Activated CD4-positive, CD25-positive, alpha-beta regulatory T cell treated with anti-CD3 and anti-CD28 coated beads, Interleukin-2, amount 50 U/mL, for 72 hours (primary cell): Measurements from ENCODE around the gene MTA1.

Experiments
- DNase-seq: peaks from one replicate; pipeline ENCODE4 v3.0.0; 2021

Gene MTA1

GRCh38 chr14:105447651-105448640, 28.3 kb downstream of the MTA1 start:
- DNase-seq: no peak

- peak; percentile 63 for DNase-seq
Observed at GRCh38 chr14:105448706-105449111, 29.1 kb downstream of the MTA1 start.

GRCh38 chr14:105449276-105450122, 29.9 kb downstream of the MTA1 start:
- DNase-seq: no peak

- DNase-seq: no peak
Observed at GRCh38 chr14:105450123-105450505, 30.5 kb downstream of the MTA1 start.

DNA sequence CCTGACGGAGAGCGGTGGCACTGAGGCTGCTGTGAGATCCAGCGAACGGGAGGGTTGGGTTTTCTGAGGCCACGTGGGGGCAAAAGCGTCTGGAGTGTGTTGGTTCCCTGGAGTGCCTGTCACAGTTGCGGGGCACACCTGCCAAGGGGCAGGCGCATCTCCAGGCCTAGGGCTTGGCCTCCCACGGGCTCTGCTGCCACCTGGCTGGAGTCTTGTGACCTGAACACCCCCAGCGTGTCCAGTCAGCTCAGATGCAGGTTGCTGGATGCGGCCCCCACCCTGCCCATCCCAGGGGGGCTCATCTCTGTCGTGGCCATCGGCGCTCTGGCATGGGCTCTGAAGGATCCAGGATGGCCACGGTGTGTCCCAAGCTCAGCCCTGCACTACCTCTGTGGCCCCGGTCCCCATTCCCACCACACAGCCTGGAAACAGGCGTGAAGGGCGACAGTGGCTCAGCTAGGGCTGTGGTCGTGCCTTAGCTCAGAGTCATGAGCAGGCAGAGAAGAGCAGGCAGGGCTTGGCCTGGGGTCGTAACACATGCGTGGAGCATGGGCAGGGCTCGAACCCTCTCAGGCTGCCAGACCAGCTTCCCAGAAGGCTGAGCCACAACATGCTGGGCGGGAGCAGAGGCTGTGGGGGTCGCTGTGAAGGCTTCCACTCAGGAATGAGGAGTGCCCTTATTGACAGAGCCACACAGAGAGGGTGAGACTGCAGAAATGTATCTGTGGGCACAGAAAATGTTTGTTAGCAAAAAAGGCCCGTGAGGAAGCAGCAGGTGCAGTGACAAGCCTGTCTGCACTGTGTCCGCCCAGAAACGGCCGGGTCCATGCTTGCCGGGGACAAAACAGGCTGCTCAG, 31.5 kb downstream of the MTA1 start:
- no peak for DNase-seq

- DNase-seq: no peak
Observed at GRCh38 chr14:105452963-105453362, 33.3 kb downstream of the MTA1 start.

DNA sequence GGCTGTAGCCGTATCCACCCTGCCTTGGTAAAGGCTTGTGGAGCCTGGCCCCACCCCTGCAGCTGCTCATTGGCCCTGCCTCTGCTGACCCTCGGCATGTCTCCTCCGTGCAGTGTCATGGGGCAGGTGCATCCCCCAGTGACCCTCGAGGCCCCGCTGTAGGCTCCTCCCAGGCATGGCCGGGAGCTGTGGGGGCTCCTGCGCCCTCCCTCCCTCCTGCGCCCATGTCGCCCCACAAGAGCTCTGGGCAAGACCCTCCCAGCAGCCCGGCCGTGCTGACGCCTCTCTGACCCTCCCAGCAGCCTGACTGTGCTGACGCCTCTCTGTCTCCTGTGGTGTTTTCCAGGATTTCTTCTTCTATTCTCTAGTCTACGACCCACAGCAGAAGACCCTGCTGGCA, 34.2 kb downstream of the MTA1 start:
- DNase-seq: no peak

DNA sequence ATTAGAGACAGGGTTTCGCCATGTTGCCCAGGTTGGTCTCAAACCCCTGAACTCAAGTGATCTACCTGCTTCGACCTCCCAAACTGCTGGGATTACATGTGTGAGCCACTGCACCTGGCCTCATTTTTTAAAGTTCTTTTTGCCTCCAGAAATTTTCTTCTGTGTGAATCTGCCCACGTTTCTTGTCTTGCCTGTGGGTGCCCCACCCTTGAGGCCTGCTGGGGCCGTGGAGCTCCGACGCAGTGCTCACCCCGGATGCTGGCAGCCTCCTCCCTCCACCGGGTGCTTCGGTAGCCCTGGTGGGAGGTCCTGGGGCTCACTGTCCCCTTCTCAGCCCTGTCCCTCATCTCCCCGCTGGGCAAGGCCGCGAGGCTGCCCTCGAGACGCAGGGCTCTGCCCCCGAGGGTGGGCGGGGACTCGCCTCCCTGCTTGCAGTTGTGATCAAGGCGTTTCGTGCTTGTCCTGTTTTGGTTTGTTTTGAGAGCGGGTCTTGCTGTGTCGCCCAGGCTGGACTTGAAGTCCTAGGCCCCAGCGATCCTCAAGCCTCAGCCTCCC, 35.5 kb downstream of the MTA1 start:
- no peak for DNase-seq

- DNase-seq: no peak
Observed at GRCh38 chr14:105455766-105456660, 36.4 kb downstream of the MTA1 start.

- no peak for DNase-seq
Observed at GRCh38 chr14:105456736-105457617, 37.4 kb downstream of the MTA1 start.

- no peak for DNase-seq
Observed at GRCh38 chr14:105458010-105458409, 38.4 kb downstream of the MTA1 start.

DNA sequence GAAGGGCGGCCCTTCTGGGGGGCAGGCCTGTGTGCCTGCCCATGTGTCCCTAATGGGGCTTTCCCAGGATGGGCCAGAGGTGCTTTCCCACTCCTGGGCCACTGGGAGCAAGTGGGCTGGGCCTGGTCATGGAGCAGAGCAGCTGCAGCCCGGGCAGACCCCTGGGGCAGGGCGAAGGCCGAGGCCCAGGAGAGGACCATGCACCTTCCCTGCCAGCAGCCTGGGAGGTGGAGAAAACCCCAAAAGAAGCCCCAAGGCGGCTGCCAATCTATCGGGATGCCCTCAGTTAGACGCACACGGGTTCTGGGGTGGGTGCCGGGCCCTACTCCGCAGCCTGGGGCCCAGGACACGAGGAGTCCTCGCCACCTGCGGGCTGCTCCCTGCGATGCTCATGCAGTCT, 38.9 kb downstream of the MTA1 start:
- DNase-seq: no peak

DNA sequence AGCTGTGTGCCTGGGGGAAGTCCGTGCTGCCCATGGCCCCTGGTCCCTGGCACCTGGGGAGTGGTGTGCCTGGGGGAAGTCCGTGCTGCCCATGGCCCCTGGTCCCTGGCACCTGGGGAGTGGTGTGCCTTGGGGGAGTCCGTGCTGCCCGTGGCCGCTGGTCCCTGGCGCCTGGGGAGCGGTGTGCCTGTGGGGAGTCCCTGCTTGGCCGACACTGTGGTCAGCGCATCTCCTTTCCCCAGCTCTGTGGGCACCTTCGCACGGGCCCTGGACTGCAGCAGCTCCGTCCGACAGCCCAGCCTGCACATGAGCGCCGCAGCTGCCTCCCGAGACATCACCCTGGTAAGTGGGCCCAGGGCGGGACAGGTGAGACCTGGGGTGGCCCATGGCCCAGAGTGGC, 40.5 kb downstream of the MTA1 start:
- no peak for DNase-seq

DNA sequence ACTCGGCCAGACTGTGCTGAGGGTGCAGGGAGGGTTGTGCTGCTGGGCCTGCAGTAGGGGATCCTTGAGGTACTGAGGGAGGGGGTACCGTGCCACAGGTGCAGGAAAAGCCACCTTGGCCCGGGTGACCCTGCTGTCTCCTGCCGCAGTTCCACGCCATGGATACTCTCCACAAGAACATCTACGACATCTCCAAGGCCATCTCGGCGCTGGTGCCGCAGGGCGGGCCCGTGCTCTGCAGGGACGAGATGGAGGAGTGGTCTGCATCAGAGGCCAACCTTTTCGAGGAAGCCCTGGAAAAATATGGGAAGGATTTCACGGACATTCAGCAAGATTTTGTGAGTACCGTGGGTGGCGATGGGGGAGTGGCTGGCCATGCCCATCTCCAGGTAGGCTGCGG, 41.0 kb downstream of the MTA1 start:
- no peak for DNase-seq

- DNase-seq: no peak
Observed at GRCh38 chr14:105461903-105462302, 42.3 kb downstream of the MTA1 start.

DNA sequence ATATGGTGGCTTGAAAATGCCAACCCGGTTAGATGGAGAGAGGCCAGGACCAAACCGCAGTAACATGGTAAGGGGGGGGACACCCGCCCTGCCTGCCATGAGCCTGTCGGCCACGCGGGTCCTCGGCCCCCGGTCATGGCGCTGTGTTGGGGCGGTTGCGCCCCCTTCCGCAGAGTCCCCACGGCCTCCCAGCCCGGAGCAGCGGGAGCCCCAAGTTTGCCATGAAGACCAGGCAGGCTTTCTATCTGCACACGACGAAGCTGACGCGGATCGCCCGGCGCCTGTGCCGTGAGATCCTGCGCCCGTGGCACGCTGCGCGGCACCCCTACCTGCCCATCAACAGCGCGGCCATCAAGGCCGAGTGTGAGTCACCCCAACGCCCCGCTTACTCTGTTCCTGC, 44.9 kb downstream of the MTA1 start:
- no peak for DNase-seq

DNA sequence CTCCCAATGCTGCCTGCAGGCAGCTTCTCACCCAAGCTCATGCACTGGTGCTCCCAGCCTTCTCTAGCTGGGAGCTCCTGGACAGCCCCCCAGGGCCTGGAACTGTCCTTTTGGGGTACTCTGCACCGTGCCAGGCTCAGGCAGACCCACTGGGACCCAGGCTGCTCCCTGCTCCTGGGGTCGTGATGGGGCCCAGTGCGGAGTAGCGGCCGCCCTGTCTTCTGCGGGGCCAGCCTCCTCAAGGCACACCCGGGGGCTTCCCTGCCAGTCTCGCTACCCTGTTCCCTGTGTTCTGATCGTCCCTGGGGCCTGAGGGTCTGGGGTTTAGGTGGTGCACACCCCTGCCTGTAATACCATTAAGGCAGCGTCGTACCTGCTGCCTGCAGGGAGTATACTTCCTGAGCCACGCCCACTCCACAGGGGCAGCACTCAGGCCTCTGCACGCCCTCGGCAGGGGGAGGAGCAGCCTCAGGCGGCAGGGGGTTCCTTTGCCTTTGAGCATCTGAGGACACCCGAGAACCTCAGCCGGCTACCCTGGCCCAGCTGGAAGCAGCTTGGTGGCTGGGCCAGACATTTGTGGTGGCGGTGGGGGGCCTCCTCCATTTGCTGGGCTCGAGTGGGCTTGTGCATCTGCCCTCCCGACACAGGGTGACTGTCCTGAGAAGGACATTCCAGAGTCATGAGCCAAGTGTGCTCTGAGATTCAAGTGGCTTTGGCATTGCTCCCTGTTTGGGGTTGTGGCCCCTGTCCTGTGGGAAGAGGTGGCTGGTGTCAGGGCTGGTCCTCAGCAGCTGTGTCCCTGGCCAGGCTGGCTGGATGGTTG, 45.8 kb downstream of the MTA1 start:
- no peak for DNase-seq

DNA sequence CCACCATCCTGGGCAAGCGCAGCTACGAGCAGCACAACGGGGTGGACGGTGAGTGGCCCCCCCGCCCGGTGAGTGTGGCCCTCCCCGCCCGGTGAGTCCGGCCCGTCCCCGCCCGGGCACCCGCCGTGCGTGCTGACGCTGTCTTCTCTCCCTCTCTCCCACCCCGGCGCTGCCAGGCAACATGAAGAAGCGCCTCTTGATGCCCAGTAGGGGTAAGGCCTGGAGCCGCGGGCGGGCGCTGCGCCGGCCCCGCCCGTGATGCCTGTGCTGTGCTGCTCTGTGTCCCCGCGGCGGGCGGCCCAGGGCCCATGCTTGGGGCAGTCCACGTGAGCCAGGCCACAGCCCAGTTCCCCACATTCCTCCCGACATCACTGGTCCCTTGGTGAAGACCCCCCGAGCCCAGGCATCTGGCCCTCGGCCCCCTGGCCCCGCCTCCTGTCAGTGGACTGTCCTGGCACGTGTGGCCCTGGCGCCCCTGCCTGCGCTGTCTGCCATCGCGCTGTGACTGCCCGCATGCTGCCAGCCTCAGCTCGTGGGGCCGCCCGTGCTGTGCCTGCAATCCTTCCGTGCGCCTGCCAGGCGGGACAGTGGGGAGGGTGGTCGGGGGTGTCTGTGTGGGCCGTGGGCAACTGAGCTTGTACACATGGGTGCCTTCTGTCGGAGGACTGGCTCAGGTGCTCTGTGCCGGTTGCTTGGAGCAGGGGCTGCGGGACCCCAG, 47.1 kb downstream of the MTA1 start:
- no peak for DNase-seq
